ENCODE results near the gene HMG20B.
"Not testable (repeated sequence)": the region's sequence is repeated elsewhere in the genome, so short reads cannot be mapped to it uniquely, and the experiment has no call there.

Gene HMG20B

GRCh38 chr19:3556978-3557460, 15.7 kb upstream of the HMG20B start:
- DNase-seq (ENCODE audit: low spot score), result no peak

- peak; percentile 92 for DNase-seq (ENCODE audit: low spot score)
Measured at GRCh38 chr19:3557461-3558248, 15.1 kb upstream of the HMG20B start, which contains the start of gene MFSD12. TSS of gene MFSD12 (minus strand) at chr19:3557586. CDS start at chr19:3557403, 183 bp downstream.

DNA sequence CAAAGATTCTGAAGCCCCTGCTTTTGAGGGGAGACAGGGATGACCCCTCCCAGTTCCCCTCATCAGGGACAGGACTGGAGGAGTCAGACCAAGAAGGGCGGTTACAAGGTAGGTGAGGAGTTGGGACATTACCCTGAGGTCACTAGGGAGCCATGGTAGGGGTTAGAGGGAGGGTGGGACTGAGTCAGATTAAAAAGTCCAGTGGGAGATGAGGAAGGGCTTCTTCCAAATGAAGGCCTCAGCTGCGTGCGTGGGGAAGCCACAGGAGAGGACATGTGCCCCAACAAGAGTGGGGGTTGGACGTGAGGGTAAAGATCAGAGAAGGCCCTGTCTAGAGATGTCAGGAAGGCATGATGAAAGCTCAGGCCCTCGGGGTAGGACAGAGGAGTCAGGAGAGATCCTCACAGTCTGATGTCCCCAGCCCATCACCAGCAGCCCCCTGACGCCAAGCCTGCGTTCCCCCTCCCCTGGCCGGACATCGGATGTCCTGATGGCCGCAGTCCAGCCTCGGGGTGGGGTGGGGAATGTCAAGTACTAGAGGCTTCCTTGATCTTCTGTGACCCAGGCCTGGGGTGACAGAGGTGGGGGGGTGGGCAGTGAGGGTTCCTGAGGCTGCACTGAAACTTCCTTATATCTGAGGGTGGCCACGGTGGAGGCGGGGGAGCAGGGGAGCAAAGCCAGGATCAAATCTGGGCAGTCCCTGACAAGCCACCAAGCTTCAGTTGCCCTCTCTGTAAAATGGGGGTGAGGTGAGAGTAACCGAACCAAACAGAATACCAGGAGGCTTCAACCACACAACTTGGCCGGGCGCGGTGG, 8.8 kb upstream of the HMG20B start:
- DNase-seq (ENCODE audit: low spot score), result no peak

GRCh38 chr19:3565139-3565538, 7.6 kb upstream of the HMG20B start:
- DNase-seq (ENCODE audit: low spot score), result peak; percentile 73

DNA sequence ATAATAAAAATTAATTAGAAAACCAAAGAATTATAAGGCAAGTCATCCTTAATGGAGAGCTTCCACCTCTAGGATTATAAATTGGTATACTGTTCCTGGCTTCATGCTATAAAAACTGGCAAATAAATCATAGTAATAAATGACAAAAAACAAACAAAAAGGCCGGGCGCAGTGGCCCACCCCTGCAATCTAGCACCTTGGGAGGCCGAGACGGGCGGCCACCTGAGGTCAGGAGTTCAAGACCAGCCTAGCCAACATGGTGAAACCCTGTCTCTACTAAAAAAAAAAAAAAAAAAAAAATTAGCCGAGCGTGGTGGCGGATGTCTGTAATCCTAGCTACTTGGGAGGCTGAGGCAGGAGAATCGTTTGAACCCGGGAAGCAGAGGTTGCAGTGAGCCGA, 2.7 kb upstream of the HMG20B start:
- not testable (repeated sequence) for DNase-seq (ENCODE audit: low spot score)

GRCh38 chr19:3570606-3571011, 2.1 kb upstream of the HMG20B start:
- DNase-seq (ENCODE audit: low spot score), result peak; percentile 67

GRCh38 chr19:3572132-3572854, 451 bp upstream of the HMG20B start:
- peak; percentile 91 for DNase-seq (ENCODE audit: low spot score)

- no peak for DNase-seq (ENCODE audit: low spot score)
Measured at GRCh38 chr19:3573162-3573857, 566 bp downstream of the HMG20B start.

DNA sequence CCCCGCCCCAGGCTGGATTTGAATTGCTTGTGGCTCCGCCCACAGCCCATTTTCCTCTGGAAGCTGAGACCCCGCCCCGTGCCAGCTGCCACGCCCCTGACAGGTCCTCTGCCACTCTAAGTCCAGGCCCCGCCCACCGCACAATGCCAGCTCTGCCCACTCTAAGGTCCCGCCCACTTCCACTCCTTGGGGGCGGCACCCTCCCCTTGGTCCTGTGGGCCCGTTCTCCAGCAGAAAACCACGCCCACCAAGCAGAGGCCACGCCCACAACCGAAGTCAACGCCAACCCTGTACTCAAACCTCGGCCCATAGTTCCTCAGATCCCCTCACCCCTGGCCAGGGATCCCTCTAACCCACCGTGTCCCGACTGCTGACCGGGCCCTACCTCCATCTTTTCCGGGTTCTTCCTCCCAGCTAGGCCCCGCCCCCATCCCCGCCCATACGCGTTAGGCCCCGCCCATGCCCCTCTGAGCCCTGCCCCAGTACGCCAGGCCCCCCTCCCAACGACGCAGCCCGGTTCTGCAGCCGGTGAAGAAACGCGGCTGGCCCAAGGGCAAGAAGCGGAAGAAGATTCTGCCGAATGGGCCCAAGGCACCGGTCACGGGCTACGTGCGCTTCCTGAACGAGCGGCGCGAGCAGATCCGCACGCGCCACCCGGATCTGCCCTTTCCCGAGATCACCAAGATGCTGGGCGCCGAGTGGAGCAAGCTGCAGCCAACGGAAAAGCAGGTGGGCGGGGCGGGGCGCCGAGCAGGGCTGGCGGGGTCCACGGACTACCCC, 1.3 kb downstream of the HMG20B start:
- peak; percentile 97 for DNase-seq (ENCODE audit: low spot score)

DNA sequence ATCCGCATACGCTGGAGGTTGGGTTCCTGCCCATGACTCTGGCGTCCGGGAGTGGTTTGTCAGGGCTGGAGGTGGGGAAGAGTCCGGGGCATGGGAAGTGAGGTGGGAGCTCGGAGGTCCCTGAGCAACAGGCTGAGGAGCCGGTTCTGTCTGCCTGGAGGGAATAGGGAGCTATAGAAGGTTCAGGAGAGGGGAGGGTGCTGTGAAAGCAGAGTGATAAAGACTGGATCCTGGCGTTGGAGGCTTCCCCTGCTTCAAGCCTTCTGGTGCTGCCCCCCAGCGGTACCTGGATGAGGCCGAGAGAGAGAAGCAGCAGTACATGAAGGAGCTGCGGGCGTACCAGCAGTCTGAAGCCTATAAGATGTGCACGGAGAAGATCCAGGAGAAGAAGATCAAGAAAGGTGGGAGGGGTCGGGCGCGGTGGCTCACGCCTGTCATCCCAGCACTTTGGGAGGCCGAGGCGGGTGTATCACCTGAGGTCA, 2.6 kb downstream of the HMG20B start:
- DNase-seq (ENCODE audit: low spot score), result no peak

GRCh38 chr19:3575949-3576673, 3.4 kb downstream of the HMG20B start:
- no peak for DNase-seq (ENCODE audit: low spot score)

GRCh38 chr19:3576696-3577443, 4.1 kb downstream of the HMG20B start:
- no peak for DNase-seq (ENCODE audit: low spot score)

- no peak for DNase-seq (ENCODE audit: low spot score)
Measured at GRCh38 chr19:3577723-3578344, 5.1 kb downstream of the HMG20B start.

DNA sequence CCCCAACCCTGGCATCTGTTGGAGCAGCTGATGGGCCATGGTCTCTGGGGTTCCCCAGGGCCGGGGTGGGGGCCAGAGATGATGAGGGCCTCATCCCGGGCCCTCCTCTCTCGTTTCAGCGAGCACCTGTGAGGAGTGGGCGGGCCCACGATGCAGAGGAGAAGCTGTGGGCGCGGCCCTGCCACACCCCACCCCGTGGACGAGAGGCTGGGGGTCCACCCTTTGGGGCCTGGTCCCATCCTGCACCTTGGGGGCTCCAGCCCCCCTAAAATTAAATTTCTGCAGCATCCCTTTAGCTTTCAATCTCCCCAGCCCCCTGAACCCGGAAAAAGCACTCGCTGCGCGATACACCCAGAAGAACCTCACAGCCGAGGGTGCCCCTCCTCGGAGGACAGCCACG, 5.6 kb downstream of the HMG20B start:
- no peak for DNase-seq (ENCODE audit: low spot score)

DNA sequence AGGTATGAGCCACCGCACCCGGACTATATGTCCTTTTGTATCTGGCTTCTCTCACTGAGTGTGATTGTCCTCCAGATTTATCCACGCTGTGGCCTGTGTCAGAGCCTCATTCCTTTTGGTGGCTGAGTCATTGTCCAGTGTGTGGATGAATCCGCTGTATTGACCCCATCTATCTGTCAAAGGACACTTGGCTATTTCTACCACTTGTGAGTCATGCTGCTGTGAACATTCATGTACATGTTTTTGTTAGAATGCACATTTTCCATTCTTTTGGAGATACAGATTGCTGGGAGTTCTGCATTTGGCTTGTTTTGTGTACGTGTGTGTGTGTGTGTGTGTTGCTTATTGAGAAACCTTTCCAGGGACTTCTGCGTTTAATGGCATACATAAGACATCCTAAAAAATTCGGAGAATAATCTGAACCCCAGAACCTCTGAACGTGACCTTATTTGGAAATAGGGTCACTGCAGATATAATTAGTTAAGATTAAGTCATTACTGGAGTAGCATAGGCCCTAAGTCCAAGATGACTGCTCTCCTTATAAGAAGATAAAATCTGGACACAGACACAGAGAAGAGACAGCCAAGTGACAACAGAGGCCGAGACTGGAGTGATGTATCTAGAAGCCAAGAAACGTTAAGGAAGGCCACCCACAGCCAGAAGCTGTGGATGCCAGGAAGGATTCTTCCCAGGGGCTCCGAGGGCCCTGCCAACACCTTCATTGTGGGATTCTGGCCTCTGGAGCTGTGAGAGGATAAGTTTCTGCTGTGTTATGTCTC, 7.6 kb downstream of the HMG20B start:
- peak; percentile 63 for DNase-seq (ENCODE audit: low spot score)

DNA sequence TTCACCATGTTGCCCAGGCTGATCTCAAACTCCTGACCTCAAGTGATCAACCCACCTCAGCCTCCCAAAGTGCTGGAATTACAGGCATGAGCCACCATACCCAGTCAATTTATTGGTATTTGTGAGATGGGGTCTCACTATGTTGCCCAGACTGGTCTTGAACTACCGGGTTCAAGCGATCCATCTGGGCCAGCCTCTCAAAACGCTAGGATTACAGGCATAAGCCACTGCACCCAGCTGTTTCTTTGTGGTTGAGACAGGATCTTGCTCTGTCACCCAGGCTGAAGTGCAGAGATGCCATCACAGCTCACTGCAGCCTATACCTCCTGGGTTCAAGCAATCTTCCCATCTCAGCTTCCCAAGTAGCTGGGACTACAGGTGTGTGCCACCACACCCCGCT, 9.0 kb downstream of the HMG20B start:
- DNase-seq (ENCODE audit: low spot score), result not testable (repeated sequence)

GRCh38 chr19:3584036-3584802, 11.5 kb downstream of the HMG20B start:
- not testable (repeated sequence) for DNase-seq (ENCODE audit: low spot score)

All from COLO829 (cell line).